Mesendoderm (in vitro differentiated cells): ENCODE data around the gene MAPK7.

ENCODE experiments used
- DNase-seq: peaks from one replicate; pipeline ENCODE4 v3.0.0; 2013
- H2AK5ac ChIP-seq: 2 replicates; pipeline ENCODE4 v1.6.1; 2013; ENCODE audit warnings: low read length, inconsistent platforms
- H2BK120ac ChIP-seq: 2 replicates; pipeline ENCODE4 v1.6.1; 2013; ENCODE audit warnings: low read depth, mild to moderate bottlenecking, low read length, moderate library complexity, mixed read lengths
- H2BK15ac ChIP-seq: replicated peaks from 2 replicates; pipeline ENCODE4 v1.6.1; 2013; ENCODE audit warnings: low read depth, mild to moderate bottlenecking, moderate library complexity
- H2BK5ac ChIP-seq: 2 replicates; pipeline ENCODE4 v1.6.1; 2013; ENCODE audit warnings: low read length, inconsistent platforms
- H3K18ac ChIP-seq: 2 replicates; pipeline ENCODE4 v1.6.1; 2013; ENCODE audit warnings: mild to moderate bottlenecking, low read length, mixed read lengths
- H3K23ac ChIP-seq: one replicate; pipeline ENCODE4 v1.6.1; 2013; ENCODE audit warnings: low read length
- H3K27ac ChIP-seq: 2 replicates; pipeline ENCODE4 v1.5.1; 2013; ENCODE audit warnings: low read depth, mild to moderate bottlenecking, inconsistent platforms, low read length, moderate library complexity
- H3K27me3 ChIP-seq: 2 replicates; pipeline ENCODE4 v1.6.1; 2013; ENCODE audit warnings: low read length, control low read depth, mild to moderate bottlenecking, inconsistent platforms; ENCODE audit not compliant: insufficient read depth, poor library complexity
- H3K36me3 ChIP-seq: 2 replicates; pipeline ENCODE4 v1.6.1; 2013; ENCODE audit warnings: low read length, inconsistent platforms; ENCODE audit not compliant: control insufficient read depth, insufficient read depth
- H3K4ac ChIP-seq: one replicate; pipeline ENCODE4 v1.6.1; 2013; ENCODE audit warnings: low read depth, mild to moderate bottlenecking, low read length, moderate library complexity
- H3K4me1 ChIP-seq: 2 replicates; pipeline ENCODE4 v1.6.1; 2013; ENCODE audit warnings: low read depth, low read length, inconsistent platforms; ENCODE audit not compliant: control insufficient read depth
- H3K4me2 ChIP-seq: 2 replicates; pipeline ENCODE4 v1.6.1; 2013; ENCODE audit warnings: low read length
- H3K4me3 ChIP-seq: 2 replicates; pipeline ENCODE4 v1.5.1; 2013; ENCODE audit warnings: mild to moderate bottlenecking, low read length
- H3K56ac ChIP-seq: one replicate; pipeline ENCODE4 v1.6.1; 2013; ENCODE audit warnings: low read length
- H3K79me1 ChIP-seq: 2 replicates; pipeline ENCODE4 v1.6.1; 2013; ENCODE audit warnings: low read length, inconsistent platforms
- H3K79me2 ChIP-seq: 2 replicates; pipeline ENCODE4 v1.6.1; 2013; ENCODE audit warnings: mild to moderate bottlenecking, low read length; ENCODE audit not compliant: control insufficient read depth, insufficient read depth
- H3K9ac ChIP-seq: 2 replicates; pipeline ENCODE4 v1.6.1; 2013; ENCODE audit warnings: low read length, inconsistent platforms
- H4K5ac ChIP-seq: one replicate; pipeline ENCODE4 v1.6.1; 2013; ENCODE audit warnings: low read length
- H4K8ac ChIP-seq: one replicate; pipeline ENCODE4 v1.6.1; 2013; ENCODE audit warnings: low read depth, mild to moderate bottlenecking, control low read depth, low read length, moderate library complexity
- WGBS: extraction: QIAGEN DNeasy Blood & Tissue Kit; methylation state at CpG from one replicate; pipeline ENCODE4 v1.1.7; 2013; ENCODE audit warnings: low lambda C conversion rate, missing lambda C conversion rate; ENCODE audit not compliant: insufficient coverage; ENCODE audit errors: extremely low coverage; 5-methylcytosine and 5-hydroxymethylcytosine counted together

MAPK7 gene

DNA sequence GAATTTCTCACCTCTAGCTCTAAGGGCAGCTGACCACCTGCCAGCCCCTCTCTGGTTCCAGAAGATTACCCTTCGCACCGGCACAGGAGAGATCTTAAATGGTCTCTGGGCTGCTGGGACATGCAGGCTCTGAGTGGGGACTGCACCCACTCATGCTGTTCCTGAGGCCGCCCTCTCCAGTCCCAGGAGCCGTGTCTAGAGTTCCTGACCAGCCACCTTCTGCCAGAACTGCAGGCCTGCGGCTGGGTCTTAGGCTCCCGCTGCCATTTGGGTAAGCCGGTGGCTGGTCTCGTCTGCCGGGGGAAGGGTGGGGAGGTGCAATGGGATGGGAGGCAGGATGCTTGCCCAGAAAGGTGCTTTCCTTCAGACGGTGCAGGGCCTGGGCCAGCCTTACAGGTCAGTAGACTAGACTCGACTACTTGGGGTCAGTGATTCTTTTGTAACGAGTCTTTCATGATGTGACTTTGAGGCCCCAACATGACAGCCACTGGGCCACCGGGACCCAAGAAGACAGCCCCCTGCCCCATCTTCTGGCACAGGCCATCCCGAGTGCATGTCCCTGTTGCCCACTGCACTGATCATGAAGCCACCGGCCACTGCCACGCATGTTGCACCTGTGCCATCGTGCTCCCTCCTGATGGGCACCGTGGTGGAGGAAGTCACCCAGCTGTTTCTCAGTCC lies 42.2 kb upstream of the MAPK7 start:
- Histone ChIP-seq H3K4ac (no peak overlapping the region), H3K4me1 (no peaks in the 10 kb centered on the region), H3K79me2 (no peaks in the 10 kb centered on the region), H3K9ac (no peak overlapping the region), H3K23ac (no peak overlapping the region), H4K8ac (no peak overlapping the region), H3K27ac (no peak overlapping the region), H2BK120ac (no peak overlapping the region), H3K4me2 (no peak overlapping the region), H4K5ac (no peak overlapping the region), H2BK15ac (no peak overlapping the region), H3K79me1 (no peaks in the 10 kb centered on the region), H3K18ac (no peak overlapping the region), H3K36me3 (no peaks in the 10 kb centered on the region), H2AK5ac (no peak overlapping the region), H3K27me3 (no peaks in the 10 kb centered on the region), H3K56ac (no peak overlapping the region), H2BK5ac (no peak overlapping the region), H3K4me3 (no peak overlapping the region)
- WGBS = no CpG with 5 or more reads among the region's 18 CpGs
- no peak for DNase-seq

DNA sequence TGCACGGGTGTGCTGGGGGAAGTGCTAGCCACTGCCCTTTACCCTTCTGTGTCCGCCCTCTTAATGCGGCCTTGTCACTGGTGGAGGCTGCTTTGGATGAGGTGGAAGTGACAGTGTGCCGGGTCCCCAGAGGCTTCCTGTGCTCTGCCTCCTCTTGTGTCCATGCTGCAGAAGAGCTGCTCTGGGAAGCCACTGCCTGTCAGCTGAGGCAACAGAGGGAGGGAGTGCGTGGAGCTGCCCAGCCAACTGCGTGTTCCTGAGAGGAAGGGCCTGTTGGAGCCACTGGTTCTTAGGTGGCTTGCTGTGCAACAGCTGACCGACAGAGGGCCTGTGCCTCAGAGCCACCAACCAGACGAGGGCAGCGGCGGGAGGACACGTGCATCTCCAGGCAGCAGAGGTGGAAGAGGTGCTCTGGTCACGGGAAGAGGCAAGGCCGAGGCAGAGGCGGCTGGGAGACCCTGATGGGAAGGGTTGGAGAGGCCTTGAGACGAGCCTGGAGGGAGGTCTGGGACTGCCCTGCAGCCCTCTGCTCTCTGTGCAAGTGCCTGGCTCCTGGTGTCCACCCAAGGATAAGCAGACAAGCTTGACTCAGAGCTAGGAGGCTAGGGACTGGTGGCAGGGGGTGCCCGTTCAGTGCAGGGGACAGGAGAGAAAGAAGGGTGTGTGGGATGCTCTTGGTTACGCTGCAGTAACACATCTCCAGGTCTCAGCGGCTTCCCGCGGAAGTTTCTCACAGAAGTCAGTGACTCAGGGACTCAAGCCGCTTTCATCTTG lies 41.2 kb upstream of the MAPK7 start:
- Histone ChIP-seq H3K79me2 (no peaks in the 10 kb centered on the region), H3K79me1 (no peaks in the 10 kb centered on the region), H4K8ac (no peak overlapping the region), H3K27ac (no peak overlapping the region), H3K4ac (no peak overlapping the region), H3K9ac (no peak overlapping the region), H4K5ac (no peak overlapping the region), H3K27me3 (no peaks in the 10 kb centered on the region), H3K56ac (no peak overlapping the region), H2BK15ac (no peak overlapping the region), H3K4me2 (no peak overlapping the region), H3K36me3 (no peaks in the 10 kb centered on the region), H3K23ac (peak overlapping the region; percentile 1), H2BK5ac (no peak overlapping the region), H3K4me3 (no peak overlapping the region), H2AK5ac (no peak overlapping the region), H3K4me1 (no peaks in the 10 kb centered on the region), H3K18ac (no peak overlapping the region), H2BK120ac (no peak overlapping the region)
- no CpG with 5 or more reads among the region's 21 CpGs for WGBS
- peak; percentile 77 for DNase-seq

DNA sequence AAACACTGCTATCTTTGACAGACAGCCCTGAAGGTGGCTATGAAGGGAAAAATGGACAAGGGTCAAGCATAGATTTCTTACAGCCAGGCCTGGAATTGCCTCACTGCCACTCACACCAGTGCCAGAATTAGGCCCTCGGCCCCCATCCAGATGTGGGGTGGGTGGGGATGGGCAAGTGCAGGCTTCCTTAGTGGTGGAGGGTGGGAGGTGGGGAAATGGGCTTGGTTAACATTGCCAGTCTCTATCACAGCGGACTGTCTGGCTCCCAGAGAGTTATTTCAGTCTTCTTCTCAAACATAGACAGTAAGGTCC lies 40.6 kb upstream of the MAPK7 start:
- Histone ChIP-seq H3K79me2 (no peaks in the 10 kb centered on the region), H3K4me3 (no peak overlapping the region), H3K36me3 (no peaks in the 10 kb centered on the region), H2AK5ac (no peak overlapping the region), H3K79me1 (no peaks in the 10 kb centered on the region), H3K9ac (no peak overlapping the region), H3K56ac (peak overlapping the region; percentile 35), H4K8ac (no peak overlapping the region), H2BK5ac (no peak overlapping the region), H3K4me1 (no peaks in the 10 kb centered on the region), H3K27me3 (no peaks in the 10 kb centered on the region), H3K18ac (no peak overlapping the region), H4K5ac (no peak overlapping the region), H3K23ac (no peak overlapping the region), H2BK15ac (no peak overlapping the region), H3K4ac (no peak overlapping the region), H3K4me2 (no peak overlapping the region), H2BK120ac (no peak overlapping the region), H3K27ac (no peak overlapping the region)
- no peak for DNase-seq
- no CpG with 5 or more reads among the region's 2 CpGs for WGBS

DNA sequence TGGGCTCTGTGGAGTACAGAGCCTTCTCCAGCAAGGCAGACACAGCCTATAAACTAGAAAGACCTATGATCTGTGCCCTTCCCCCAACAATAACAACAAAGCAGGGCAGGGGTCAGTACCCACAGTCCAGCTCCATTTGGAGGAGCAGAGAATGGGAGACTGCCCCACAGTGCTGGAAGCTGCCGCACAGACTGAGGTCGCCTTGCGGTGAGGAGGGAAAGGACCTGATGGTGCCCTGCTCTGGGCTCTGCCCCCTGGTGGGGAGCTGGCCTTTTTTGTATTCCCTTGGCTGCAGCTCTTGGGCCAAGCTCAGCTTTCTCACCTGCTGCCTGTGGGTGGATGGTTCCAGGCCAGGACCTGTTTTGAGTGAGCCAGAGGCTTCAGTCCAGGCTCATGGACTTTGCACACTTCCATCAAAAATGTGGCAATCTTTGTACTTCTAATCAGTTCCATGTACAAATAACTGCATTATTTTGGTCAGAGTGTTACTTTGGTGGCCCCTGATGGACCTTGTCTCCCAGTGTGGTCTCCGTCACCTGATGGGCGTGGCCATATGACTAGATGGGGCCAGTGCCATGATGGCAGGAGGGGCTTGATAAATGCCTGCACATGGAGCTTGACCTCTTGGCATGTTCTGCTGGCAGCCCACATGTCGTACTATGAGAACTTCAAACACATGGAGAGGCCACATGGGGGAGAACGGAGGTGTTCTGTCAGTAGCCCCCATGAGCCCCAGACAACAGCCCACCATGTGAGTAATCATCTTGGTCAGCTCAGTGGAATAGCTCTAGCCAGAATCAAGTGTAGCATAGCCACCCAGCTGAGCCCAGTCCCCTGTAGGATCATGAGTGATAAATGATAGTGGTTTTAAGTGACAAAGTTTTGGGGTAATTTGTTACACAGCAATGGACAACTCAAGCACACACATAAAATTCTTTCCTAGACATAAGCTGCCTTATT lies 40.0 kb upstream of the MAPK7 start:
- Histone ChIP-seq H2AK5ac (no peak overlapping the region), H2BK15ac (no peak overlapping the region), H3K36me3 (no peaks in the 10 kb centered on the region), H2BK120ac (no peak overlapping the region), H3K56ac (peak overlapping the region; percentile 35), H3K18ac (no peak overlapping the region), H3K4me2 (no peak overlapping the region), H3K79me1 (no peaks in the 10 kb centered on the region), H2BK5ac (no peak overlapping the region), H3K23ac (no peak overlapping the region), H3K4me3 (no peak overlapping the region), H3K27me3 (no peaks in the 10 kb centered on the region), H4K5ac (no peak overlapping the region), H3K4me1 (no peaks in the 10 kb centered on the region), H3K4ac (no peak overlapping the region), H3K9ac (no peak overlapping the region), H4K8ac (no peak overlapping the region), H3K27ac (no peak overlapping the region), H3K79me2 (no peaks in the 10 kb centered on the region)
- peak; percentile 83 for DNase-seq
- no CpG with 5 or more reads among the region's 7 CpGs for WGBS

DNA sequence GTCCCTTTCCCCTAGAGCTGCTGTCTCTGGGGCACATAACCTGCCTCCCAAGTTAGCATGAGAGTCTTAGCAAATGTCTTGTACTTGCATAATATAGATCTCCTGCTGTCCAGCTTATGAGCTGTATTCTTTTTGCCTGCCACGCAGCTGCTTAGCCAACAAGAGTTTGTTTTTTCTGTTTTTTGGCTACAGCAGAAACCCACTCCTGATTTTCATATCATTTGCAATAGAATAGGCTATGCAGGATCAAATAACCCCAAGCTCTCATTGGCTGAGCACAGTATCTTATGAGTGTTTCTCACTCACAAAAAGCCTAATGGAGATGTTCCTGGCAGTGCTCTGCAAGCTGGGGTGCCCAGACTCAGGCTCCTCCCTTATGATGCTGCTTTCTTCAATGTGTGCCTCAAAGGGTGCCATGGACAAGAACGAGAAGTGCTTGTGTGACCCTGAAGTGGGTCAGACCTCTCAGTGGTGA lies 38.9 kb upstream of the MAPK7 start:
- no CpG with 5 or more reads among the region's 2 CpGs for WGBS
- Histone ChIP-seq H3K4me1 (no peaks in the 10 kb centered on the region), H2AK5ac (no peak overlapping the region), H3K79me2 (no peaks in the 10 kb centered on the region), H3K4ac (no peak overlapping the region), H3K27me3 (no peaks in the 10 kb centered on the region), H4K8ac (no peak overlapping the region), H3K4me3 (no peak overlapping the region), H2BK120ac (no peak overlapping the region), H3K4me2 (no peak overlapping the region), H3K18ac (no peak overlapping the region), H3K79me1 (no peaks in the 10 kb centered on the region), H3K27ac (no peak overlapping the region), H3K36me3 (no peaks in the 10 kb centered on the region), H2BK5ac (no peak overlapping the region), H3K23ac (no peak overlapping the region), H4K5ac (no peak overlapping the region), H3K9ac (no peak overlapping the region), H2BK15ac (no peak overlapping the region), H3K56ac (no peak overlapping the region)
- no peak for DNase-seq
